ENCODE measurements around the gene TBCB.

GRCh38 chr19:36112678-36113077 lies 2.6 kb upstream of the TBCB start:
- TF ChIP-seq CTCF (IDR thresholded peaks at IDR 0.05): no peak
- no peak for TF ChIP-seq POLR2A (IDR thresholded peaks at IDR 0.05)

All from tibial nerve (tissue), 3 donors.